Endothelial cell (in vitro differentiated cells): ENCODE results near the gene ANKRD12. TPM values are rescaled to one million over a fixed set of nuclear protein-coding genes. Genes with fewer than 3 reads are reported as not detected.
"Not testable (repeated sequence)": the region's sequence is repeated elsewhere in the genome, so short reads cannot be mapped to it uniquely, and the experiment has no call there.

Source experiments
- DNase-seq: peaks from one replicate; pipeline ENCODE4 v3.0.0; 2021; ENCODE audit warnings: low spot score
- H3K27ac Mint-ChIP-seq: one replicate; pipeline ENCODE4 v1.8.0; 2021; ENCODE audit warnings: mixed read lengths, inconsistent platforms; ENCODE audit not compliant: unreplicated experiment
- H3K27me3 Mint-ChIP-seq: one replicate; pipeline ENCODE4 v1.8.0; 2021; ENCODE audit warnings: mild to moderate bottlenecking, moderate library complexity, mixed read lengths, inconsistent platforms; ENCODE audit not compliant: unreplicated experiment
- H3K36me3 Mint-ChIP-seq: one replicate; pipeline ENCODE4 v1.8.0; 2021; ENCODE audit warnings: mild to moderate bottlenecking, low read depth, mixed read lengths, inconsistent platforms; ENCODE audit not compliant: unreplicated experiment
- H3K4me1 Mint-ChIP-seq: one replicate; pipeline ENCODE4 v1.8.0; 2021; ENCODE audit warnings: mild to moderate bottlenecking, mixed read lengths, inconsistent platforms; ENCODE audit not compliant: unreplicated experiment
- H3K4me3 Mint-ChIP-seq: one replicate; pipeline ENCODE4 v1.8.0; 2021; ENCODE audit warnings: mild to moderate bottlenecking, mixed read lengths, inconsistent platforms; ENCODE audit not compliant: unreplicated experiment
- H3K9me3 Mint-ChIP-seq: one replicate; pipeline ENCODE4 v1.8.0; 2021; ENCODE audit warnings: mixed read lengths, inconsistent platforms; ENCODE audit not compliant: unreplicated experiment
- CTCF ChIP-seq: fragments of 200-600 bp; sonication (generic); IDR thresholded peaks from one replicate; pipeline ENCODE4 v1.5.0; 2021; ENCODE audit warnings: antibody characterized with exemption; ENCODE audit not compliant: unreplicated experiment
- total RNA-seq: library from RNA; stranded (reverse); fragmentation: NEBNext Ultra II Directional; extraction: Animal tissue kit (Norgen Biotek cat#: 25700); gene quantifications from one replicate; pipeline ENCODE4 v1.2.1, GENCODE V29; 2021; ENCODE audit not compliant: unreplicated experiment

Gene ANKRD12
- total RNA-seq, 1 donor from 2014 or later: 32.9 TPM

- Mint-ChIP-seq H3K4me3 (no peak overlapping the region), H3K27me3 (peaks cover 3% of the 10 kb centered on the region), H3K9me3 (peaks cover 3% of the 10 kb centered on the region), H3K27ac (no peak overlapping the region), H3K36me3 (peaks cover 10% of the 10 kb centered on the region), H3K4me1 (no peaks in the 10 kb centered on the region)
- no peak for TF ChIP-seq CTCF
- DNase-seq: no peak
Observed at GRCh38 chr18:9160014-9160413, 23.4 kb downstream of the ANKRD12 start.

GRCh38 chr18:9162663-9163062, 26.1 kb downstream of the ANKRD12 start:
- not testable (repeated sequence) for H3K4me1 Mint-ChIP-seq, H3K4me3 Mint-ChIP-seq, H3K27me3 Mint-ChIP-seq, DNase-seq, H3K36me3 Mint-ChIP-seq, H3K9me3 Mint-ChIP-seq
- peak overlapping the region; percentile 20 for H3K27ac Mint-ChIP-seq

- not testable (repeated sequence) for H3K9me3 Mint-ChIP-seq, H3K27ac Mint-ChIP-seq, DNase-seq, H3K4me1 Mint-ChIP-seq, H3K4me3 Mint-ChIP-seq, H3K36me3 Mint-ChIP-seq, H3K27me3 Mint-ChIP-seq
Observed at GRCh38 chr18:9164149-9164548, 27.6 kb downstream of the ANKRD12 start.

- H3K36me3 Mint-ChIP-seq: peaks cover 15% of the 10 kb centered on the region
- H3K4me1 Mint-ChIP-seq, H3K27ac Mint-ChIP-seq, H3K9me3 Mint-ChIP-seq, DNase-seq, H3K27me3 Mint-ChIP-seq, H3K4me3 Mint-ChIP-seq: not testable (repeated sequence)
Observed at GRCh38 chr18:9165883-9166282, 29.3 kb downstream of the ANKRD12 start.

- H3K4me3 Mint-ChIP-seq, H3K27ac Mint-ChIP-seq, H3K27me3 Mint-ChIP-seq, DNase-seq, H3K4me1 Mint-ChIP-seq, H3K9me3 Mint-ChIP-seq: not testable (repeated sequence)
- H3K36me3 Mint-ChIP-seq: peaks cover 13% of the 10 kb centered on the region
Observed at GRCh38 chr18:9169515-9169914, 32.9 kb downstream of the ANKRD12 start.

- H3K27me3 Mint-ChIP-seq, DNase-seq, H3K4me3 Mint-ChIP-seq, H3K27ac Mint-ChIP-seq, H3K4me1 Mint-ChIP-seq, H3K9me3 Mint-ChIP-seq: not testable (repeated sequence)
- peaks cover 11% of the 10 kb centered on the region for H3K36me3 Mint-ChIP-seq
Observed at GRCh38 chr18:9171919-9172318, 35.3 kb downstream of the ANKRD12 start.

- Mint-ChIP-seq H3K27me3 (no peaks in the 10 kb centered on the region), H3K4me3 (no peak overlapping the region), H3K27ac (no peak overlapping the region), H3K4me1 (peaks cover 4% of the 10 kb centered on the region), H3K36me3 (peaks cover 11% of the 10 kb centered on the region), H3K9me3 (no peaks in the 10 kb centered on the region)
- no peak for TF ChIP-seq CTCF
- DNase-seq: no peak
Observed at GRCh38 chr18:9172506-9173127, 36.0 kb downstream of the ANKRD12 start.
